Activated CD8-positive, alpha-beta memory T cell treated with anti-CD3 and anti-CD28 coated beads for 4 hours (primary cell): ENCODE data around the gene POLR2H.

Source experiments
- DNase-seq, 2 donors: peaks; one replicate each; pipeline ENCODE4 v3.0.0-alpha.2; 2020; ENCODE audit warnings: low read depth in 2 of 2

The POLR2H gene

GRCh38 chr3:184361532-184361931 is at the start of gene POLR2H, which contains the start of gene CLCN2:
Gene POLR2H, plus strand, starts transcription at chr3:184361710. Its CDS starts 1,783 bp downstream, at chr3:184363493.
Gene CLCN2, minus strand, starts transcription at chr3:184361605. Its CDS starts 126 bp downstream, at chr3:184361479.
- no peak for DNase-seq

GRCh38 chr3:184314363-184314699 is 47.2 kb upstream of the POLR2H start, which contains the start of gene EIF4G1:
Gene EIF4G1, plus strand, starts transcription at chr3:184314606. Its CDS starts 1,191 bp downstream, at chr3:184315797.
- peak; percentile 84 to 85 for DNase-seq

GRCh38 chr3:184314700-184315542 is 46.6 kb upstream of the POLR2H start:
- DNase-seq, result peak; percentile 41 to 42

DNA sequence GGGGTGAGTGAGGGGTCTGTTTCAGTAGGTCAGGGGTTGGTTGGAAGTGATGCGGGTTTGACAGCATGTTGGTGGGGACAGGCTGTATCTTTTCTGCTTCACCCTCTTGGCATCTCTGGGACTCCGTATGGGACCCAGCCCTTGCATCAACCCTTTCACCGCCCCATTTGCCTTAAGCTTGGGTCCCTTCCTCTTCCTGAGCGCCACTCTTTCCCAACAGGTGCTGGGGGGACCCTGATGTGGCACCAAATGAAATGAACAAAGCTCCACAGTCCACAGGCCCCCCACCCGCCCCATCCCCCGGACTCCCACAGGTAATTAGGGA is 46.0 kb upstream of the POLR2H start:
- DNase-seq, result no peak

DNA sequence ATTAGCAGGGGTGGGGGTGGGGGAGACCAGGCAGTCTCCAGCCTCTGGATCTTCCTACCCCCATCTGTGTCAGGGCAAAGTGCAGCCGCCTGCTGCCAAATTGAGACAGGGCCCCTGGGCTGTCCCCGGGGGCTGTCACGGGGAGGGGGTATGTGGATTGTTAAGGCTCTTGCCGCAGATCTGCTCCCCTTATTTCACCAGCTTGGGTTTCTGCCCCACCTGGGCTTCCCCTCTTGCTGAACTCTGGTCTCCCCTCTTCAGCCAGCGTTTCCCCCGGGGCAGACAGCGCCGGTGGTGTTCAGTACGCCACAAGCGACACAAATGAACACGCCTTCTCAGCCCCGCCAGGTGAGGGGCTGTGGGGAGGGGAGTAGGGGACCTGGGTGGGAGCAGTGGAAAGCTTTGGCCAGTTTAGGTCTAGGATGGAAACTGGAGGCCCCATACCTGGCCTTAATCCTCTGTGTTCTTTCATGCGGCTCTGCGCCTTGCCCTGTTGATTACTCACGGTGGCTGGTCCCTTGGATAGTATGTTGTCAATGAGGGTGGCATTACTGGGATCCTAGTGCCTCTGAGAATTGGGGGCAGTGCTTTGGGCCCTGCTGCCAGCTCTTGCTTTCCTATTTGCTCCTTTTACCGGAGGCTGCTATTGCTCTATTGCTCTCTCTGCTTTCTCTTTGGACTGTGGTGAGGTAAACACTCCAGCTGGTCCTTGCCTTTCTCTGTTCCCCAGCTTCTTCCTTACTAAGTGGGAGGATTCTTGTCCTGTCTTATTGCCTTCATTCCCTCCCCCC is 45.4 kb upstream of the POLR2H start:
- no peak for DNase-seq

DNA sequence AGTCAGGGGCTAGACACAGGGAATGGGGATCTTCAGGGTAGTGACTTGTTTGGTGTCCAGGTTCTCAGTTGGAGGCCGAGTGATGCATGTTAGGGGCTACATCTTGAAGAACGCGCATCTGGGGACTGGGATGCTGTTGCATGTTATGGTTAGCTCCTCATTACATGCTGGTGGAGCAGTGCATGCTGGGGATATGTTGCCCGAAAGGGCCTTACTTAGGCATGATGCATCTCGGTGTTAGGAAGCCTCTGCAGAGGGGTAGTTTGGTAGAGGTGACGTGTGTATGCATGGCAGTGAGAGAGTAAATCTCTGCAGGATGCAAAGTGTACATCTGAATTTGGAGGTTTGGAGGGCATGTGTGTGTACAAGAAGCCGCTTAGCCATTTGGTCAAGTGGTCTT is 44.7 kb upstream of the POLR2H start:
- DNase-seq, result no peak

DNA sequence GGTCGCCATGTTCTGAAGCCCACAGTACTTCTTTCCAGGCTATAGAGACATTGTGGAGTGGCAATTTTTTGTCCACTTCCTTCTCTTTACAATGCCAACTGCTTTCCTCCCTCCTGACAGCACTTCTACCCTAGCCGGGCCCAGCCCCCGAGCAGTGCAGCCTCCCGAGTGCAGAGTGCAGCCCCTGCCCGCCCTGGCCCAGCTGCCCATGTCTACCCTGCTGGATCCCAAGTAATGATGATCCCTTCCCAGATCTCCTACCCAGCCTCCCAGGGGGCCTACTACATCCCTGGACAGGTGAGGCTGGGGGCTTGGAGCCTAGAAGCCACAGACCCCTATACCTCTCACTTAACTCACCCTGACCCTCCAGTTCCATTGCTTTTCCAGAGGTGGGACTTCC is 44.3 kb upstream of the POLR2H start:
- DNase-seq, result no peak

DNA sequence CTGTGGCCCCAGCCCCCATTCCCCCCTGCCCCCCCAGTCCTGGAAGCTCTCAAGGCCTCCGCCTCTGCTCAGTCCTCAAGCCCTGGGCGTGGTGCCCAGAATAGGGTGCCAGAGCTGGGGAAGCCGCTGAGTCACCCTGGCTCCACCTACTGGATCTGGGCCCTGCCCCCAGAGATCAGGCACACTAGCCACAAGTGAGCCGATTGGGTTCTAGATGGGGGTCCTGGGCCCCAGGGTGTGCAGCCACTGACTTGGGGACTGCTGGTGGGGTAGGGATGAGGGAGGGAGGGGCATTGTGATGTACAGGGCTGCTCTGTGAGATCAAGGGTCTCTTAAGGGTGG is 41.4 kb upstream of the POLR2H start:
- peak in 1 of 2 donors; percentile 23 for DNase-seq

DNA sequence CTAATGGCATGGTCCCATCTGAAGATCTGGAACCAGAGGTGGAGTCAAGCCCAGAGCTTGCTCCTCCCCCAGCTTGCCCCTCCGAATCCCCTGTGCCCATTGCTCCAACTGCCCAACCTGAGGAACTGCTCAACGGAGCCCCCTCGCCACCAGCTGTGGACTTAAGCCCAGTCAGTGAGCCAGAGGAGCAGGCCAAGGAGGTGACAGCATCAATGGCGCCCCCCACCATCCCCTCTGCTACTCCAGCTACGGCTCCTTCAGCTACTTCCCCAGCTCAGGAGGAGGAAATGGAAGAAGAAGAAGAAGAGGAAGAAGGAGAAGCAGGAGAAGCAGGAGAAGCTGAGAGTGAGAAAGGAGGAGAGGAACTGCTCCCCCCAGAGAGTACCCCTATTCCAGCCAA is 39.8 kb upstream of the POLR2H start:
- no peak for DNase-seq

DNA sequence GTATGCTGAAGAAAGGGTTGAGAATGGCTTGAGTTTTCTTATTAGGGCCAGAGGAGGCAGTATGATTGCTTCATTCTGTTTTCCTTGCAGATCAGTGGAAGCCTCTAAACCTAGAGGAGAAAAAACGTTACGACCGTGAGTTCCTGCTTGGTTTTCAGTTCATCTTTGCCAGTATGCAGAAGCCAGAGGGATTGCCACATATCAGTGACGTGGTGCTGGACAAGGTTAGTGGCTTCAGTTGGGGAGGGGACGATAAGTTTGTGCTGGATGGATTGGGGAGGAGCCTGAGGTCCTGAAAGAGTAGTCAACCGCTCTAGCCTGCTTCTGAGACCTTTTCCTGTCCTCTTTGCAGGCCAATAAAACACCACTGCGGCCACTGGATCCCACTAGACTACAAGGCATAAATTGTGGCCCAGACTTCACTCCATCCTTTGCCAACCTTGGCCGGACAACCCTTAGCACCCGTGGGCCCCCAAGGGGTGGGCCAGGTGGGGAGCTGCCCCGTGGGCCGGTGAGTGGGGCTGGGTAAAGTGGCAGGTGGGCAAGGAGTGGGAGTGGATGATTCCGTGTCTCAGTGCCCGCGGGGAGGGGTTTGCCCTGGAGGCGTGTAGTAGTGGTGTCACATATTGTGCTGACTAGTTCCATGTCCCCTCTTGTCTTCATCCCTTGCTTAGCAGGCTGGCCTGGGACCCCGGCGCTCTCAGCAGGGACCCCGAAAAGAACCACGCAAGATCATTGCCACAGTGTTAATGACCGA is 38.6 kb upstream of the POLR2H start:
- no peak for DNase-seq

- no peak for DNase-seq
These were observed 37.8 kb upstream of the POLR2H start for GRCh38 chr3:184323696-184324095.

- no peak for DNase-seq
These were observed 36.2 kb upstream of the POLR2H start for GRCh38 chr3:184325269-184325668.

- peak in 1 of 2 donors; percentile 13 for DNase-seq
These were observed 35.7 kb upstream of the POLR2H start for GRCh38 chr3:184325715-184326369.

DNA sequence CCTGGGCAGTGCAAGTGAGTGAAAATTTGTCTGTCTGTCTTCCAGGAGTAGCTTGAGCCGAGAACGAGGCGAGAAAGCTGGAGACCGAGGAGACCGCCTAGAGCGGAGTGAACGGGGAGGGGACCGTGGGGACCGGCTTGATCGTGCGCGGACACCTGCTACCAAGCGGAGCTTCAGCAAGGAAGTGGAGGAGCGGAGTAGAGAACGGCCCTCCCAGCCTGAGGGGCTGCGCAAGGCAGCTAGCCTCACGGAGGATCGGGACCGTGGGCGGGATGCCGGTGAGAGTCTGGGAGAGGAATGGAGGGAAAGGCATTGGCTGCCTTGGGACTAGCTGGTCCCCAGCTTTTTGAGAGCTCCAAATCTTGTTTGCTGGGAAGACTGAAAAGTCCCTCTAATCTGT is 34.3 kb upstream of the POLR2H start:
- no peak for DNase-seq

- DNase-seq, result no peak
These were observed 33.0 kb upstream of the POLR2H start for GRCh38 chr3:184328516-184328915.

- no peak for DNase-seq
These were observed 29.0 kb upstream of the POLR2H start for GRCh38 chr3:184332370-184333090.

GRCh38 chr3:184333190-184333589 is 28.3 kb upstream of the POLR2H start:
- no peak for DNase-seq

DNA sequence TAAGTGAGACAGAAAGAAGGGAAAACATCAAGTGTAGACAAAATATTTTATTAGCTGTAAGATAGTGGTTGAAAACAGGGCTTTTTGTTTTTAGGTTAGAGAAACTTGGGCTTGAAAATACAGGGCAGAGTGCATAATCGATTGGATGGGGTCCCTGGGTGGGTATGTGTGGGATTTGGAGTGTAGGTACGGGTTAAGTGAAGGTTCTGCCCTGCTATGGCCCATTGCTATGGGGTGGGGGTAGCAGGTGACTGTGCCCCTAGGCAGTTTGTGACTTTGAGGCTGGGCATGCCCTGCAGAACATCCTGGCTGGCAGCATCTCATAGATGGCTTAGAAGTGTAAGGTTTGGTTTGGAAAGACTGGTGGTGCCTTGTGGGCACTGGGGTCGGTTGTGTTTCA is 27.8 kb upstream of the POLR2H start:
- DNase-seq, result no peak

GRCh38 chr3:184334470-184335158 is 26.9 kb upstream of the POLR2H start:
- DNase-seq, result peak in 1 of 2 donors; percentile 37

DNA sequence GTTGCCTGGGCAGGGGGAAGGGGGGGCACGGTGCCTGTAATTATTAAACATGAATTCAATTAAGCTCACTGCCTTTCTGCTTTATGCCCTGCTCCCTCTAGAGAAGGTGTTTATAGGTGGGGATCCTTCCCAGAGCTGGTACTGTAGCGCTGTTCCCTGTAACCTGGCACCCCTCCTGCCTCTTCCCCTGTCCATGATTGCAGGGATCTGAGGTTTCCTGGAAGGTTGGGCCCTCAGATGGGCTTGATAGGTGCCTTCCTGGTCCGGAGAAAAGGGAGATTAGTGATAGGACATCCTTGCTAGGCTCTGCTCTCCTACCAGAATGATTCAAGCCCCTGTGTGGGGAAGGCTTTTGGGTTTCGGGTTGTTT is 26.2 kb upstream of the POLR2H start:
- no peak for DNase-seq
